HG03097 (cell line): Measurements from ENCODE around the gene DNAJB1.
"Not testable (repeated sequence)": the region's sequence is repeated elsewhere in the genome, so short reads cannot be mapped to it uniquely, and the experiment has no call there.

Source experiments
- ATAC-seq: cut with Tn5 transposase; IDR thresholded peaks from one replicate; pipeline ENCODE4 v1.9.1; 2021; ENCODE audit not compliant: unreplicated experiment, low FRiP score

The DNAJB1 gene

GRCh38 chr19:14553042-14553938 lies 35.1 kb upstream of the DNAJB1 start:
- no peak for ATAC-seq

DNA sequence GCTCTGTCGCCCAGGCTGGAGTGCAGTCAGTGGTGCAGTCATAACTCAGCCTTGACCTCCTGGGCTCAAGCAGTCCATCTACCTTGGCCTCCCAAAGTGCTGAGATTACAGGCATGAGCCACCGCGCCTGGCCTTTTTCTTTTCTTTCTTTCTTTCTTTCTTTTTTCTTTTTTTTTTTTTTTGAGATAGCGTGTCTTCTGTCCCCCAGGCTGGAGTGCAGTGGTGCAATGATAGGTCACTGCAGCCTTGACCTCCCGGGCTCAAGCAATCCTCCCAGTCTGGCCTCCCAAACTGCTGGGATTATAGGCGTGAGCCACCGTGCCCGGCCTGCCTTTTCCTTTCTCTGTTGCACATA lies 33.8 kb upstream of the DNAJB1 start:
- not testable (repeated sequence) for ATAC-seq

DNA sequence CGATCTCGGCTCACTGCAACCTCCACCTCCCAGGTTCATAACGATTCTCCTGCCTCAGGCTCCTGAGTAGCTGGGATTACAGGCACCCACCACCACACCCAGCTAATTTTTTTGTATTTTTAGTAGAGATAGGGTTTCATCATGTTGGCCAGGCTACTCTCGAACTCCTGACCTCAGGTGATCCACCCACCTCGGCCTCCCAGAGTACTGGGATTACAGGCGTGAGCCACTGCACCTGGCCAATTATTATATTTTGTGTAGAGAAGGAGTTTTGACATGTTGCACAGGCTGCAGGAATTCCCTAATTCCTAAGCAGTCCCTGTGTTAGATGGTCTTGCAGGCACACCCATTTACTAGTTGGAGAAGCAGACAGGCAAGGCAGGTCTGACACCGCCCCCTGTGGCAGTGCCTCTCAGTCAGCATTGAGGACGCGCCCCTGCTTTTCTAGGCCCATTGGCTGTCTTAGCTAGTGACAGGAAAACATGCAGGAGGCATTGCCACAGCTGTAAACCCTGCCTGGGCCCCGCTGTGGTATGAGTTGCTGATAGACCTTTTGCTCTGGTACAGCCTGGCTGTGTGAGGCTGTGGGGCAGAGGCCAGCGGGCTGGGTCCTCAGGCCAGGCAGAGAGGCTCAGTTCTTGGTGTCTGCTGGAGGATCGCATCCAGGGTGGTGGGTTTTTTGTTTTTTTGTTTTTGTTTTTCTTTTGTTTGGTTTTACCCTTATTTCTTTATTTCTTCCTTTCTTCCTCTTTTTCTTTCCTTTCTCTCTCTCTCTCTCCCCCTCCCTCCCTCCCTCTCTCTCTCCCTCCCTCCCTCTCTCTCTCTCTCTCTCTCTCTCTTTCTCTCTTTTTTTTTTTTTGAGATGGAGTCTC lies 33.2 kb upstream of the DNAJB1 start:
- not testable (repeated sequence) for ATAC-seq

DNA sequence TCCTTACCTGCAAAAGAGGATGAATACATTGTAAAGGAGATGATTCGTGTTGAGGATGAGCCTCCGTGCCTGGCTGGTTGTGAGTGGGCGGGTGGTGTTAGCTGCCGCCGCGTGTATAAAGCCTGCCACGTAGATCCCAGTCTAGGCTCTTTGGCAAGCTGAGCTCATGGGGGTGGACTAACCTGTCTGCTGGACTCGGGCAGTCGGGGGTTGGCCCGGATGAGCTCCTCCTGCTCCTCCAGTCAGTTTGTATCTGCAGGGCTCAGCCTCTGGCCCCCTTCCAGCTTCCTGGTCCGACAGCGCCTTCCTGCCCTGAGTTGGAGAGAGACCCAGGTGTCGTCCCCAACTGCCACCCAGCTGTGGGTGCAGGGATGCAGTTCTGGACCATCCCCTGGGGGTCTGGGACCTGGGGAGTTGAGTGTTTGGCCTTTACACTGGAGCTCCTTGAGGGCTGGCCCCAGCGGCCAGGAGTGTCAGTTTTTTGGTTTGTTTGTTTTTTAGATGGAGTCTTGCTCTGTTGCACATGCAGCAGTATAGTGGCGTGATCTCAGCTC lies 32.1 kb upstream of the DNAJB1 start:
- no peak for ATAC-seq

GRCh38 chr19:14545716-14546082 lies 27.5 kb upstream of the DNAJB1 start:
- no peak for ATAC-seq

- ATAC-seq: no peak
Measured at GRCh38 chr19:14544977-14545715, 26.9 kb upstream of the DNAJB1 start.

- ATAC-seq: no peak
Measured at GRCh38 chr19:14544047-14544446, 25.9 kb upstream of the DNAJB1 start.

DNA sequence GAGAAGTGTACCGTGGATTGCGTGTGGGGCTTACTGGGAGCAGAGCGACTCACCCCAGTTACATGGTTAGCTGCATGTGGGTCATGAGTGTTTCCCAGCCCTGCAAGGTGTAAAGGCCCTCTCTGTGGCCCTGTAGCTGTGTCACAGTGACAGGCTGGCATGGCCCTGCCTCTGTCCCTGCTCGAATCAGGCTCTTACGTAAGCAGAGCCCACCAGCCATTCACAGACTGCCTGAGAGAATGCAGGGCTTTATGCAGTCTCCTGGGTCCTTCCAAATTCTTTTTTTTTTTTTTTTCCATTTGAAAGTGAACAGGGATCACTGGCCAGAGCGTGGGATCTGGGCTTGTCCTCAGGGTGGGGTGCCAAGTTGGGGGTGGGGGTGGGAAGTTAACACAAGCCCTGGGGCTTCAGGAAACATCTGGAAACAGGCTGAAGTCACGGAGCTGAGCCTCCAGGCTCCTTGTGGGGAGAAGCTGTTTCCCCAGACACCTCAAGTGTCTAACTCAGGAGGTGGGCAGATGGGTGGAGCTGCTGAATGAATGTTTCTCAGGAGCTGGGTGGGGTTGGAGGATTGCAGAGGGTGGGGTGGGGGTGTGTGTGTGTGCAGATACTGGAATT lies 24.6 kb upstream of the DNAJB1 start:
- no peak for ATAC-seq

GRCh38 chr19:14541979-14542378 lies 23.8 kb upstream of the DNAJB1 start:
- ATAC-seq: not testable (repeated sequence)

GRCh38 chr19:14540741-14541525 lies 22.7 kb upstream of the DNAJB1 start:
- ATAC-seq: no peak

DNA sequence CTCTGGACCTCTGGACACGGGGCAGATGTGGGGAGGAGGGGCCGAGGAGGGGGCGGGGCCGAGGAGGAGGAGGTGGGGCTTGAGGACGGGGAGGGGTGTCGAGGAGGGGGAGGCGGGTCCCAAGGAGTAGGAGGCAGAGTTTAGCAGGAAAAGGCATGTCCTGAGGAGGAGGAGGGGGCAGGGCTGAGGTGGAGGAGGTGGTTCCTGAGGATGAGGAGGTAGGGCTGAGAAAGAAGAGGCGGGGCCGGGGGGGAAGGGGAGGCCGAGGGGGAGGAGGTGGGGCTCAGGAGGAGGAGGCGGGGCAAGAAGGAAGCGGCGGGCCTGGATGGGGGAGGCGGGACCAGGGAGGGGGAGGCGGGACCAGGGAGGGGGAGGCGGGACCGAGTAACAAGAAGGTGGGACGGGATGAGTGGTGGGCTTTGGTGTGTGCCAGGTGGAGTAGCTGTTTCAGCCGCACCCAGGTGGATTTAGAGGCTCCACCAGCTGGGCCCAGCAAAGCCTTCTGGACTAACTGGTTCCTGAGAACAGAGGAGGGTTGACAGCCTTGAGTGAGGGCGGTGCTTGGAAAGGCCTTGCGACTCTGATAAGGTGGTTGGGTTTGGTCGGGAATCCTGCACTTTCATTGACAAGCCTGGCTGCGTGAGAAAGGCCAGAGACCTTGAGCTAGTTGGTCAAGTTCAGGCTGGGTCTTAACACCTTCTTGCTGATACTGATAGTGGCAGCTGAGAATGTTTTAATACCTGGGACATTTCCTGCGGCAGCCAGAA lies 18.9 kb upstream of the DNAJB1 start:
- no peak for ATAC-seq

- ATAC-seq: no peak
Measured at GRCh38 chr19:14533450-14533849, 15.3 kb upstream of the DNAJB1 start.

DNA sequence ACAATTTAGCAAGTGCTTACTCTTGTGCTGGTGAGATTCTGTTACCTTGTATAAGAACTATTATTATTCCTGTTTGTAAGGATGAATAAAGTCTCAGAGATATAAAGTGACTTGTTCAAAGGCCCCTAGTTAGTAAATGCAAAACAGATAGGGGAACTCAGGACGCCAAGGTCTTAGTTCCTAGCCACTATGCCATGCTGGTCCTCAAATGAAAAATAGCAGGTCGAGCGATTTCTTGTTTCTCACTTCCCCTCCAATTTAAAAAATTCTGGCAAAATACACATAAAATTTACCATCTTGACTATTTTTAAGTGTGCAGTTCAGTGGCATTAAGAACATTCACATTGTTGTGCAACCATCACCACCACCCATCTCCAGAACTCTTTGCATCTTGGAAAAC lies 12.3 kb upstream of the DNAJB1 start:
- no peak for ATAC-seq

DNA sequence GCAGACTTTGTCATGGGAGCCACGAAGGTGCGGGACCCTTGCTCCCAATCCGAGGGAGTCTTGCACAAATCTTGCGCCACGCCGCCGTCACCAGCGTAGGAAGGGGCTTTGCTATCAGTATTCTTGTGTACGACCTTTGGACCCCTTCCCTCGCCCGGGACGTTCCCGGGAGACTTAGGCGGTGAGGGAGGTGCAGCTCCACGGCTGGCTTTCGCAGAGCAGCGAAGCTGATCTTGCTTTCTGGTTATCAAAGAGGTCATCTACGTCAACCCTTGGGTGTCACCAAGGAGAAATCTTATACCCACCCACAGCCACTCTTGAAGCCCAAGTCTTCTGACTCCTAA lies 11.8 kb upstream of the DNAJB1 start:
- ATAC-seq: peak; percentile 0

DNA sequence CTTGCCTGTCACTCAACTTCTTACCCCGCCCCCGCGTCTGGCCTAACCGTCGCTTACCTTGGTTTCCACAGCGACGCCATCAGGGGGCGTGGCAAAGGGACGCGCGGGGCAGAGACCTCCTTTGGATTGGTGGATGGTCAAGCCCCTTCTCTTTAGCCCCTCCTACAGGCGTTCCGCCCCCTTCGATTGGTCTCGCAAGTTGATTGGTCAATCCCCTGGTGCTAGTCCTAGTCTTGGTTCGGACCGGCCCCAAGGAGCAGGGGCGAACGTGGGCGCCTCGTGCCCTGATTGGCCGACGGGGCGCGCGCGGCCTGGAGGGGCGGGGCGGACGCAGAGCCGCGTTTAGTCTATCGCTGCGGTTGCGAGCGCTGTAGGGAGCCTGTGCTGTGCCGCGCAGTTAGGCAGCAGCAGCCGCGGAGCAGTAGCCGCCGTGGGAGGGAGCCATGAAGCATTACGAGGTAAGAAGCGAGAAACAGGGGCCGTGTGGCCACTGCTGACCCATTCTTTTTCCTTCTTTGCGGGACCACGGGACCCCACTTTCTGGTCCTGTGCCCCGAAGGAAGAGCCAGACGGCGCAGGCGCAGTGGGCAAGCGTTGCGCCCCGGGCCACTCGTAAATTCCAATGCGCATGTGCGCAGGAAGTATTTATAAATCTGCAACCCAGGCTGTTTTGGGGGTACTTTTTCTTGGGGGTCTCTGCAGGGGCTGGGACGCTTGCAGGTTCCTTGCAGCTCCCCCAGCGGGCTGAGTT lies 11.2 kb upstream of the DNAJB1 start, which contains the start of gene TECR:
TECR (plus strand) TSS at position 341 of the 751 bp plus-strand sequence; CDS start at position 444, 103 bp downstream.
- peak; percentile 91 for ATAC-seq

DNA sequence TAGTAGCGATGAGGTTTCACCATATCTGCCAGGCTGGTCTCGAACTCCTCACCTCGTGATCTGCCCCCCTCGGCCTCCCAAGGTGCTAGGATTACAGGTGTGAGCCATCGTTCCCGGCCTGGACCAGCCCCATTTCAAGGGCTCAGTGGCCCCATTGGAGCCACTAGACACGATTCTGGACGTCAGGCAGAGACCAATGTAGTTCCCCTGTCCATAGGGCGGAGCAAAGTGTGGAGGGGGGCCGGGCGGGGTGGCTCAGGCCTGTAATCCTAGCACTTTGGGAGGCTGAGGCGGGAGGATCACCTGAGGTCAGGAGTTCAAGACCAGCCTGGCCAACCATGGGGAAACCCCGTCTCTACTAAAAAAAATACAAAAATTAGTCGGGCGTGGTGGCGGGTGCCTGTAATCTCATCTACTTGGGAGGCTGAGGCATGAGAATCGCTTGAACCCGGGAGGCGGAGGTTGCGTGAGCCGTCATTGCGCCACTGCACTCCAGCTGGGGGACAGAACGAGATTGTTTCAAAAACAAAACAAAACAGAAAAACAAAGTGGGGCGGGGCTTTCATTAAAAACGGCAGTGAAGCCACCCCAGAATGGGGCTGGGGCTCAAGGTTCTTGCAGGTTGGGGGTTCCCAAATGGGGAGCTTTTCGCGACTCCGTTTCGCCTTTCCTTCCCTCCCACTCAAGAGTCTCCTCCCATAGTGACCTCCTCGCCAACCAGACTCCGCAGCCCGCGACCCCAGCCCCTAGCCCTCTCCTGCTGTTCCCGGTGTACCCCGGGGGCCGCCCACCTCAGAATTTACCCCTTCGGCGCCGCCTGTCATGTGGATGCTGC lies 10.4 kb upstream of the DNAJB1 start:
- no peak for ATAC-seq

DNA sequence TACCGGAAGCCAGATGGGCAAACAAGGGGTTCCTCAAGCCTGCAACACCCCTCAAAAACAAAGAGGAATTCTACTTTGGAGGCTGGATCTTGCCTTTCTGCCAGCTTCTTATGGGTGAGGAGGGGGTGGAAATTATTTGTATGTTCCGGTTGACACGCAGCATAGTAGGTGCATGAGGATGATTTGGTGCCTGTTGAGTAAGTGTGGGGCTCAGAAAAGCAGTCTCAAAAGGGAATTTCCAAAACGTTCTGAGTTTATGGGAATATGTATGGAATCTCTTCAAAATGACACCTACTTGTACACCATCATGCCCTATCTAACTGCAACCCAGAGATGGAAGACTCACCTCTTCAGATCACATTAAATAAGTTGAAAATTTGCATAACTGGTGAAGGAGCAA lies 8.2 kb upstream of the DNAJB1 start:
- no peak for ATAC-seq
